ENCODE results near the gene CD6.

- no peak for TF ChIP-seq CTCF (IDR thresholded peaks at IDR 0.05)
- TF ChIP-seq POLR2A (IDR thresholded peaks at IDR 0.05), result no peak
Measured at GRCh38 chr11:61023966-61024295, 52.5 kb downstream of the CD6 start.

All from right lobe of liver (tissue), 4 donors.